ENCODE measurements around the gene PPIL1.

PPIL1 gene

GRCh38 chr6:36837686-36838085 is 36.9 kb downstream of the PPIL1 start:
- no peak overlapping the region for H3K4me3 ChIP-seq (replicated peaks in 1 of 2; ENCODE audit: low read depth in 2 of 2, low read length in 2 of 2)
- no peak for TF ChIP-seq CTCF (IDR thresholded peaks at IDR 0.05; ENCODE audit: low read depth, low read length)
- DNase-seq (ENCODE audit: low read depth in 2 of 2) = no peak

- H3K4me3 ChIP-seq (replicated peaks in 1 of 2; ENCODE audit: low read depth in 2 of 2, low read length in 2 of 2) = no peak overlapping the region
- TF ChIP-seq CTCF (IDR thresholded peaks at IDR 0.05; ENCODE audit: low read depth, low read length) = no peak
- no peak for DNase-seq (ENCODE audit: low read depth in 2 of 2)
Observed at GRCh38 chr6:36837022-36837339, 37.6 kb downstream of the PPIL1 start.

GRCh38 chr6:36836111-36837021 is 38.2 kb downstream of the PPIL1 start:
- TF ChIP-seq CTCF (IDR thresholded peaks at IDR 0.05; ENCODE audit: low read depth, low read length) = no peak
- DNase-seq (ENCODE audit: low read depth in 2 of 2) = no peak
- no peak overlapping the region for H3K4me3 ChIP-seq (replicated peaks in 1 of 2; ENCODE audit: low read depth in 2 of 2, low read length in 2 of 2)

GRCh38 chr6:36834576-36835341 is 39.8 kb downstream of the PPIL1 start:
- H3K4me3 ChIP-seq (replicated peaks in 1 of 2; ENCODE audit: low read depth in 2 of 2, low read length in 2 of 2) = no peak overlapping the region
- TF ChIP-seq CTCF (IDR thresholded peaks at IDR 0.05; ENCODE audit: low read depth, low read length) = no peak
- DNase-seq (ENCODE audit: low read depth in 2 of 2) = no peak

- no peak for TF ChIP-seq CTCF (IDR thresholded peaks at IDR 0.05; ENCODE audit: low read depth, low read length)
- H3K4me3 ChIP-seq (replicated peaks in 1 of 2; ENCODE audit: low read depth in 2 of 2, low read length in 2 of 2) = no peak overlapping the region
Observed at GRCh38 chr6:36833182-36833789, 41.3 kb downstream of the PPIL1 start.

GRCh38 chr6:36832313-36832712 is 42.3 kb downstream of the PPIL1 start:
- DNase-seq (ENCODE audit: low read depth in 2 of 2) = no peak
- TF ChIP-seq CTCF (IDR thresholded peaks at IDR 0.05; ENCODE audit: low read depth, low read length) = no peak

More at GRCh38 chr6:36833182-36833789, 41.3 kb downstream of the PPIL1 start:
- no peak for DNase-seq (ENCODE audit: low read depth in 2 of 2)

More at GRCh38 chr6:36832313-36832712, 42.3 kb downstream of the PPIL1 start:
- no peak overlapping the region for H3K4me3 ChIP-seq (replicated peaks in 1 of 2; ENCODE audit: low read depth in 2 of 2, low read length in 2 of 2)

Measured in cardiac fibroblast (primary cell).